ENCODE results near the gene MMP20.

The MMP20 gene

DNA sequence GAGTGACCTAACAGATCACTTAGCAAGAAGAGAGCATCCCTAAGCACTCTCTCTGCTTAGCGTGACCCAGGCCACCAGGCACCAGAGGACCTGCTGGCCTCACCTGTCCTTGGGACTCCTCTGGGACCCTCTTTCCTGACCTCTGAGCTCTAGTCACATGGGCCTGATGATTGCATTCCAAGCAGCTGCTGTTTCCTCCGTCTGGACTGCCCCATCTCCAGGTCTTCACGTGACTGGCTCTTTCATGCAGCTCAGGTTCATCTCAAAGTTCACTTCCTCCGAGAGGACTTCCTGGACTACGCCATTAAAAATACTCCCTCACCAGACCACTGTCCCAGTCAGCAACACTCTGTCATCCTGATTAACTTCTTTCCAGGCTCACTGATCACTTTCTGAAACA lies 2.9 kb downstream of the MMP20 start:
- no peak for DNase-seq

DNA sequence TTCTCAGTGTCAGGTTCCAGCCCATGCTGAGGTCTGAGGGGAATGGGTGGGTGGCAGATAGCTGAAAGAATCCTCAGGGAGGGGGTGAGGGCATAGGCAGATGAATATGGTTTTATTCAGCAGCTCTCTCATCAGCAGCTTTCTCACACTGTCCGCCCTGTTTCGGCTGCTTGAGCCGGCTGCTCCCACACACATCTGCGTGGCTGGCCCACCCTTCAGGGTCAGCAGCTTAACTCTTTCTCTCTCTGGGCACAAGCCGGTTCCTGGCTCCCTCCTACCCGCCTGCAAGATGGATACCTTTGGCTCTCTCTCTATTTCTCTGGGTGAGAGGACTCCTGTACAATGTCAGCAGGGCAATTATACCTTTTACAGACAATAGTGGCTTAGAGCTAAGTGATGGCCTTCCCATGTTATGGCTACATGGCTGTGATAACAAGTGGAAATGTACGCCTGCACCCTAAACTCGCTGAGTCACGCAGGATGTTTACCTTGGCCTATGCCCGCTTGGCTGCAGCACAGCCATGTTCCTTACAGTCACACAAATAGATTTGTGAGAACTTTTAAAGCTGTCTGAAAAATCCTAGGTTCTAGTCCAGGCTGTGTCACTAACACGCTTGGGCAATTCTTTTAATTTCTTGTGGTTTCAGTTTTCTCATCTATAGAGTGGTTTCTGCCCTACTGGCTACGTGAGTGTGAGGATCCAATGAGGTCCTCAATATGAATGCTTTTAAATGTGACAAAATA lies 4.1 kb downstream of the MMP20 start:
- DNase-seq, result no peak

DNA sequence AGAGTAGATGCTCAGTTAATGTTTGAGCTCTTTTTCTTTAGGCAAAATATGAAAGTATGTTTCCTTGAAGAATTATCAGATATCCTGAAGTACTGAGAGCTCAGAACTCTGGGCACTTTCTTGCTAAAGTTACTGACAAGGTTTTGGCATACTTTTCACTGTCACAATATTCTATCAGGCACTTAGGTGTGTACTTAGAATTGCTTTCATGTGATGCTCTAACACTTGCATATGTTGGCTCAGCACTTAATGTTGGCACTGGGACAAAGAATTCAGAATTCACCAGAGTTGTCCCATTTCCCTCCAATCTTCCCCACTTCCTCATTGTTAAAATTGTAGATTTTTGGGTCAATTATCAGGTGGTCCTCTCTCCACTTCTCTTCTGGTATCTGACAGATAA lies 5.0 kb downstream of the MMP20 start:
- DNase-seq, result no peak

DNA sequence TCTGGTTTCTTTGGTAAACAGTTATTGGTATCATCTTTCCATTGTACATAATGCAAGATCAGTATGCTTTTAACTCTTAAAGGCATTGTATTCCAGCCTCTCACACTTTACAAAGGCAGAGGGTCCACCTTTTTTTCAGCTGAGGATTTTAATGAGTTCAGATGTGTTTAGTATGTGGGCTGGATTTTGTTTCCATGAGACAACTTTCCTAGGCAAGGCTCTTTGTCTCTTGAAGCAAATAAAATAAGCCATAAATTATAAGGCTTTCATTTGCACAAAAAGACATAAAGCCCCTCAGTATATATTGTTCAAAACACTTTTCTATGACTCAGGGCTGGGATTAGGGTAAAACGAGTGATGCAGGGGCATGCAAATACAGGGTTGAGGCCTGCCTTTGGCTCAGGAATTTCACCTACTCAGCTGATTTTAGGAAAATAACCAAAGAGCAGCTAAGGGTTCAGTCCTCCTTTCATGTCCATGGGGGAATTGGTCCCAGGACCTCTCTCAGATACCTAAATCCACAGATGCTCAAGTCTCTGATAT lies 7.6 kb downstream of the MMP20 start:
- no peak for DNase-seq

DNA sequence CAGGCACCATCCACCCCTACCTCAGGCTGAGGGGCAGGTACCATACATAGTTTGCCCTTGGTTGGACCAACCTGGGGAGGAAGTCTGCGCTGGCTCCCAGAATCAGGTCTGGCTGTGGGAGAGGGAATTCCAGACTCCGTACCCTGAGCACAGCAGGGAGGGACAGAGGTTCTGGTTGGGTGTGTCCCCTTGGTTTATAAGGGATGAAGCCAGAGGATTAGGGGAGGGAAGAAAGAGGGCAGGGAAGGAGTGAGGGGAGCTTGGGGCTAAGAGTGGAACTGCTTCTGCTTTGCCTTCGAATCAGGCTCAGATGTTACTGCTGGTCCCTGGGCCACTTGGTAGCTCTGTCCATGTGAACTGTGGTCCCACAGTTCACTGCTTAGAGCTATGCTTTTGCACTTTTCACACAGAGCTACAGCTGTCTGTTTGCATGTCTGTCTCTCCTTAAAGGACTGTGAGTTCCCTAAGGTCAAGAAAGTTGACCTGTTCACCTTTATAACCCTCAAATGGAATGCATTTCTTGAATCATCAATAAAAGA lies 9.2 kb downstream of the MMP20 start:
- DNase-seq, result no peak

DNA sequence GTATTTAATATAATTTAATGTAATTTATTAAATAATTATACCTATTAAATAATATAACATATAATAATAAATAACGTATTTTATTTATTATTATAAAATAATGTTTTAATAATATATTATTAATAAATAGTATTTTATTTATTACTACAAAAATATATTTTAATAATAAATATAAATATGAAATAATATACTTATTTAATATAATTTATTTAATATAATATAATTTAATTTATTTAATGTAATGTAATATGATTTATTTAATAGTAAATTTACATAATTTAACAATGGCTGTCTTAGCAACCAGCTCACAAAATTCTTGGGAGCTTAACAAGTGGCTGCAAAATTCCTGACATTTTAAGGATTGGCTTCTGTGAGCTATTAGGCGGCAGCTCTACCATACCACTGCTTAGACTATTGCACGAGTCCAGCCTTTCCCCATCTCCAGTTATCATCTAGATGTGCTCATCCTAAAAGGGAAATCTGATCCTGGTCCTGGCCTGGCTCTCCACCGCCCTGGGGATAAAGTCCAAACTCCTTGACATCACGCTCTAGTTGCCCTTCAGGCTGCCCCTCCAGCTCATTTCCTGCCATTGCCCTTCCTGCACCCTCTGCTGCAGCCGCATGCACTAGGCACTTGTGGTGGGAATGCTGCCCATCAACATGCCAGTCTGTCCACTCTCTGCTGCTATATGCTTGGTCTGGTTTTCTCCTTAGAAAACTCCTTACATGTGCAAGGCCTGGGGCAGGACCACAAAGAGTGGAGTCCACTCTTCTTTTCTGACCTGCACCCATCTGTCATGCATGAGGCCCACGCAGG lies 9.8 kb downstream of the MMP20 start:
- DNase-seq, result no peak

DNA sequence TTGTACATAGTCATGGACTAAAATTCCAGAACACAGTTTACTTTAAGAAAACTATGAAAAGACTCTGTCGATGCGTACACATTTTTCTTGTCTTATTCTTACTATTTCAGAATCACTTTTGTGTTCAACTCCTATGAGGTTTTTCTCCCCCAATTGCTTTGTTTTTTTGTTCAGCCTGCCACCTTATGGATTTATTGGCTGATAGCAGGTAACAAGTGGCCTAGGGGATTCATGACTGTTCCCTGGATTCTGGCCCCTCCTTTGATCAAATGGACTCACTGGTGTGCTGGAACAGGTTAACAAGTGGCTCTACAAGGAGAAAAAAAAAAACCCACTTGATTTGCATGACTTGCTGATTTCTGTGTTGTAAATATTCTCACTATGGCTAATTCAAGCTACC lies 10.6 kb downstream of the MMP20 start:
- no peak for DNase-seq

DNA sequence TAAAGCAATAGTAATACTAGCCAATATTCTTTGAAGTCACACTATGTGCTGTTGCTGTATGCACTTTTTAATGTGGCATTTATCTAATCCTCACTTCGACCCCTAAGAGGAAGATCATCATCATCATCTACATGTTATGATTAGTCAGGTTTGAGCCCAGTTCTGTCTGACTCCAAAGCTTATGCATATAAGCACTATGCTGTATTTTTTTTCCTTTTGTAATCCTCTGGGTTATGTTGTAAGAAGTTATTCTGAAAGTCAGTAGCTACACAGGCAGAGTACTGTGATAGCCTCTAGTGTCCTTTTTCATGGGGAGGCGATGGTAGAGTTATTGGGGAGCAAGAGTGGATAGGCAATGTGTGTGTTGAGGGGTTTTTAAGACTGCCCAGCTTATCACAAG lies 11.1 kb downstream of the MMP20 start:
- DNase-seq, result no peak

DNA sequence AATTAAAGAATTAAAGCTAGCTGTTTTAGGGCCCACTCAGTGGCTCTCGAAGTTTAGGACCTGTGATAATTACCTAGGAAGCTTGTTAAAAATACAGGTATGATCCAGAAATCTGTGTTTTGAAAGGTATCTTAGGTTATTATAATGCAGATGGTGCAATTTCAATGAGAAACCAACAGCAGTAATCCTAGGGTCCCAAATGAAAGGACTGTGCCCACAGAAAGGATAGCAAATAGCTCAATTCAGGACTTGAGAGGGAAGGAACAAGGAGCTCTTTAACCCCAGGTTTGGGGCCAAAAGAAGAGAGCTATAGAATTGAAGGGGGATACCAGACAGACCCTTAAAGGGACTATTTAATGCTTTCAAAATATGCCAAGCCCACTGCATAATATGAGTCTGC lies 11.7 kb downstream of the MMP20 start:
- no peak for DNase-seq

DNA sequence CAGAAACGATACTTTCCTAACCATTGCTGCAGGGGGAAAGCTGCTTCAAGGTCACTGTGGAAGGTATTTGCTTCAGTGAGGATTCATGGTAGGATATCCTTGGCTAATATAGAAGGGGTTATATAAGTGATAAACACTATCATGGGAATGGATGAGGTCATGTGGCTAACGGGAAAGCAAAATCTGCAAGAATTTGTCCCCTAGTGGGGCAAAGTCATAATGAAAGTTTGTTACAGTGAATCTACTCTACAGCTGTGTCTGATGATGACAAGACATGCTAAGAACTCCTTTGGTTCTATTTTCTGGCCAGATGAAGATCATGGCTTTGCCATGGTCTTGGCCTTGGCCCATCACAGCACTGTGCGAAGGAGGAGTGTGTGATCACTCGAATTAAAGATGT lies 13.8 kb downstream of the MMP20 start:
- no peak for DNase-seq

DNA sequence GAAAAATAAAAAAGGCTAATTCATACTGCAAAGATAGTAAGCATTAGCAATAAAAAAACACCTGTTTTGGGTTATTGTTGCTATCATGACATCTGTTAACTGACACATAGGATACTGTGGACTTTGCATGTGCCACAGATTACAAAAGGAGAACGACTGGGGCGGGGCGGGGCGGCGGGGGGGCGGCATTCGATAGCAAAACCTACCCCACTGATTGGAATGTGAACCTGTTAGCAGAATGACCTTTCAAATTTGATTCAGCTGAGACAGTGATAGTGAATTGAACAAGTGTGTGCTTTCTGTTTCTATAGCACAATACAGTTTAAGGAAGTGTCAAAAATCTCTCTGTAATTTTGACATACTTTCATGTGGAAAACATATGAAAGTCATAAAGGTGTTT lies 14.9 kb downstream of the MMP20 start:
- DNase-seq, result no peak

DNA sequence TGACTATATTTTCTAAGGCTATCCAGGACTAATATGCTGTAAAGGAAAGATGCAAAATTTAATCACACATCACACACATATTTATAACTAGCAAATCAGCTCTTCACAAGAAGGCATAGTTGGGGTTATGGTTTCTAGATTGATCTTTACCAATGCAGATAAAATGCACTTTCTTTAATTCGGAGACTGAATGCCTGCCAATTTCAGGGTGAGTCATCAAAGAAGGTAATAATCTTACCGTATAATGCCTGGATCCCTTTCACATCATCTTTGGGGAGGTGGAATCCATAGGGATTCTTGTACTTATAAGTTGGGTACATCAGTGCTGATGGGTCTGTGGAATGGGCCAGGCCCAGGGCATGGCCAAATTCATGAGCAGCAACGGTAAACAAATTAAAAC lies 16.4 kb downstream of the MMP20 start:
- DNase-seq, result no peak

DNA sequence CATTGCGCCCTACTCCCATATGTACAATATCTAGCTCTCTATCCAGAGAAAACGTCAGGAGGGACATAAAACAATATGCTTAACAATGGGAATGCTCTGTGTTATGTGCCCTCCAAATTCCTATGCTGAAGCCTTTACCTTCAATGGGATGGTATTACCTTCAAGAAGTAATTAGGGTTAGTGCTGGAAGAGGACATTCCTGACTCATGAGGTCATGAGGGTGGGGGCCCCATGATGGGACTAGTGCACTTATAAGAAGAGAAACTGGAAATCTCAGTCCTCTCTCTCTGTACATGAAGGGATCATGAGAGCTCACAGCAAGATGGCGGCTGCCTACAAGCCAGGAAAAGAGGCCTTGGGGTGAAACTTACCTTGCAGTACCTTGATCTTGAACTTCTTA lies 20.3 kb downstream of the MMP20 start:
- DNase-seq, result no peak

DNA sequence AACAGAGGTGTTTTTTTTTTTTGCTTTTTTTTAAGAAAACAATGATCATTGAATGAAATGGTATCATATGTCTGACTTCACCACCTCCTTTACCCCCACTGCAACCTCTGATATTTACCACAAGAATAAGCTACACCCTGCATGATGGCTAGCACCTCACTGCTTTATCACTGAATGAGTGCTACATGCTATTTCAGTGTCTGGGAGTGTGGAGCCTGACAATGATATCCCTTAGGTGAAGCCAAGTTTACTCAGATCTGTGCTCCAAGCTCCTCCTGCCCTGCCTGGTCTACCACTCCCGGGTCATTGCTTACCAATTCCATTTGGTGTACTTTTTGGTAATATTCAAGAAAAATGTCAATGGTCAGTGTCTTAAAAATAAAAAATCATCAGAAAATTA lies 21.1 kb downstream of the MMP20 start:
- no peak for DNase-seq

DNA sequence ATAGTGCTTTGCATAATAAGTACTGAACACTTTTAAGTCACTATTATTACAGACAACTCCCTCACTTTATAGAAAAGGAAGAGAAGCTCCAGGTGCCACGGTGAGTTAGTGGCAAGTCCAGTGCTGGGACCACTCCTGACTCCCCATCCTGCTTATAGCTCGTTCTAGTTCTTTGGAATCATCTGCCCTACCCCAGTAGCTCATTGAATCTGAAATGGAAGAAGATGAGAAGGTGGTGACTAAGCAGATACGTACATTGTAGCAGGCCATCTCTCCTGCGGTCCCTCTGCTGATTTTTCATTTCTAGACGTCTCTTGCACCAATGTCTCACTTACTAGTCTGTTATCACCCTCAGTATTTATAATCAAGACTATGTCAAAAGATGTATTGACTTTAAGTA lies 21.6 kb downstream of the MMP20 start:
- no peak for DNase-seq

DNA sequence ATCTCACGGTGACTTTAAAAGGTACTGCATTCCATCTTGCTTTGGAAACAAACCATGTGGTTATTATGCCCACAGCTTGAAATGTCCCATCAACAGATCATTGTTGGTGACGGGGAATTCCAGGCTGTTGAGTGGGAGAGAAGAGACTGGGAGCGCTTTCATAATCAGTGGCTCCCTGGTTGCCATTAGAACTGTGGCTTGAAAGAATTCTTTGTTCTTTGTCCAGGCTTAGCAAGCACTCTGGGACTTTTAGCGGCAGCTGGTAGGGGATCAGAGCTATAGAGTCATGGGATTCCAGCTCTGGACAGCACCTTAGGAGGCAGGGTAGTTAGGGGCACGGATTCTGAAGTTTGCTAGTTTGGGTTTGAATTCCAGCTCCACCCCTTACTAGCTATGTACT lies 22.0 kb downstream of the MMP20 start:
- DNase-seq, result no peak

DNA sequence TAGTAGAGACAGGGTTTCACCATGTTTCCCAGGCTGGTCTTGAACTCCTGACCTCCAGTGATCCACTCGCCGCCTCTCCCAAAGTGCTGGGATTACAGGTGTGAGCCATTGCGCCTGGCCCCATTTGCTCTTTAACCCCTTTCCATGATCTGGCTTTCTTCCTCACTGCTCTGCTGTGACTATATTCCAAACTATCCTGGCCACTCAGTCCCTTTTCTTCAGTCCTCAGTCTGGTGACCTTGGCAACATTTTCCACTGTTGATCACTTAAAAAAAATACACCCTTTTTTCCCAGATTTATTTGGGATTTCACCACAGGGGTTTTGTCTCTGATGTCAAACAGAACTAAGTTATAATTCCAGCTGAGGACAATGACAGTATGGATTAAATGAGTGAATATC lies 24.5 kb downstream of the MMP20 start:
- DNase-seq, result no peak

DNA sequence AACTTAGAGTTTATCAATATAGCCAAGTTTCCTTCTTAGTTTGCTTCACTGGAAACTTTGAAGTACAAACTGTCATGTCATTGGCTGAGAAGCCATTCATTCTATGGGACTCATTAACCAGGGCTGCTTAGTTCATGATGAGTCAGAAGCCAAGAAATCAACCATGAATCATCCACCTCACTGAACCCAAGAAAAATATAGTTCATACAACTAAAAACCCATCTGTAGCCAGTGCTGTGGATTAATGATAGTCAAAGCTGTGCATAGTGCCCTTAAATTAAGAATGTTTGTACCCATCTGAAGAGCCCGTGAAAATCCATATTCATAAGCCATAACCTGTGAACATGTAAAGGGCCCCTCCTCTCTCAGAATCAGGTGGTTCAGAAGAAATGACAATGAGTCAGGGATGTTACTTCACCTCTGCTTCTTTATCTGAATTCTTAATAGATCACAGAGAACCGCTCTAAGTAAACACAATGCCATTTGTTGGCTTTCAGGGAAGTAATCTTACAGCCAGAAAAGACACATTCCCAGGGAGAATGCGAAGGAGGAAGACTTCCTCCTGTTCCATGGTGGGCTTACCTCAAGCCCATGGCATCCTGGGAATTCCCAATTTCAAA lies 25.4 kb downstream of the MMP20 start:
- no peak for DNase-seq

DNA sequence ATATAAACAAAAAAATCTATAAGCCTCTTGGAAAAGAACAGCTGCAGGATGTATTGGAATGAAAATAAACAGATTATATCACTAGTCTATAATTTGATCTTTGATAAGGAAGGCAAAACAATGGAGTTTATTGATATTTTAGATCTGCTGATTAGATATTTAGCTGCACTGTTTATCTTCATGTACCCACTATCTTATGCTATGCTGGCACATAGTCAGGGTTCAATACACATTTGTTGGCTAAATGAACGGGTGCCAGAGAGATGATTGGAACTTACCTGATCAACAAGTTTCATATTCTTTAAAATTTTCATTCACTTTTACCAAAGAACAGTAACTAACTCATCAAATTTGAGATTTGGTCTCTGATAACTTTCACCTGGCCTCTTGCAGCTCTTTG lies 26.9 kb downstream of the MMP20 start:
- DNase-seq, result no peak

DNA sequence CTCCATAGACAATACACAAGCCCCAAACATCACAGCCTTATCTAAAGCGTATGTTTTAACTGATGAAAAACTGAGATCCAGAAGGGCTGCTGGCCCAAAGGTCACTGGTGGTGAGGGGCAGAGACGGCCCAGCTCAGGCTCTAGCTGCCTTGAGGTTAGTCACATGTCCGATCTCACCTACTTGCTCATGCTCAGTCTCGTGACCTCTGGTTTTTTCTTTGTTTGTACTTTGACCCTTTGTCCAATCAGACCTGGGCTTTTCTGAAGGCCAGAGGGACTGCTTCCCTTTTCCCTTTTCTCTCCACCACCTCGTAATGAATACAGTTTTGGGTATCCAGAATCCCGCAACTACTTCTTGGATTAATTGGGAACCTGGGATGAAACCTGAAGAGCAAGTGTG lies 28.6 kb downstream of the MMP20 start:
- DNase-seq, result no peak

DNA sequence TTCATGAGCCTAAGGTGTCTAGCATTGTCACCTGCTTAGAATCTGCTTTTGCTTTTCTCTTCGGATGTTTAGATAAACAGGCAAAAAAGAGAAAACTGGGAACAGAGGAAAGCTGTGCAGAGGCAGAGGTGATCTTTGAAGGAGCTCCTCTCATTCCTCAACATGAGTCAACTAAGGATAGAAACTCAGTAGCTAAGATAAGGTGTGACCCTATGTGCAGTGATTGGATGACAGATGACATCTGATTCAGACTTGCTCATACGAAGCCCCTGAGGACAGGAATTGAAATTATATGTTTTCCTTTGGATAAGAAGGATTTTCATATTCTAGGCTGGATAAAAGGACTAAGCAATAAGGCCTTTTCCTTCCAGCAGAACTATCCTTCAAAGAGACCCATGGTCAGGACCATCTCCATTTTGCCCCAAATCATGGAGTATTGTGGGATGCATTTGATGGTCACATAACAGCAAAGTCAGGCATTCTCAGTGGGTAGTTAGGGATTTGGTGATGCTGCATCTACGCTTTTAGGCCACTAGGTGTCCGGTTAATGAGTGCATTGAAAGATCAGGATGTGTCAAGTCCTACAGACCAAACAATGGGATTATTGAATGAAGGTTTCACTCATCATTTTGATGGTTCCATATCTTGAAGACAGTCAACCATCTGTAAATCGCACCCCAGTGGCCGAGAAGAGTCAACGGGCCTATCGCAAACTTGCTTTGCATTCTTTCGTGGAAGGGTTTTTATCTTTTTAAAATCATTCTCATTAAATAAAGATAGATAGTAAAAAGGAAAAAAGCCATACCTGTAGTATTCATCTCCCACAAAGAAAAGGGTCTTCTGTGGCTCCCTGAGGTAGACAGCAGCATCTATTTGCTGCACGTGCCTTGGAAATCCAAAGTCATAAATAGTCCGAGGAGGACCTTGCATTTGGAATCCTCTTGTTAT lies 32.2 kb downstream of the MMP20 start:
- no peak for DNase-seq

DNA sequence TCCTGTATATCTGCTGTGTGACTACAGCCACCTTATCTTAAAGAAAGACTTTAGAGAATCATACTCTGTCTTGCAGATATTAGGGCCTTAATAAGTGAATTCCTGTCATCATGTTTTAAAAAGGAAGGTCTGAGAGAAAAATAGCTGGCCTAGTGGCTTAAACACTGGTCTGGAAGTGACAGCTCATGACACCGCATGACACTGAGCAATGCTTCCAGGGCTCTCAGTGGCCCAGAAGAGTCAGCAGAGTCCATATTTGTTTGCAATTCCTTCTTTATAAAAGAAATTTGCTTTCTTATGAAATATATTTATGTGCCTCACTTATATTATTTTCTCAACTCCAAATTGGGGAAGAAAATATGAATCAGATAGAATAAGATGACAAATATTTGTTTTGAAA lies 33.0 kb downstream of the MMP20 start:
- DNase-seq, result no peak
